GM23338 (cell line): ENCODE results near the gene ADIPOQ. TPM values are rescaled to one million over a fixed set of nuclear protein-coding genes. Genes with fewer than 3 reads are reported as not detected.

Experiments used
- ATAC-seq: fragments of 200-7000 bp; cut with Tn5 transposase; 3 replicates; pipeline ENCODE4 v1.9.1; 2020
- DNase-seq: peaks from one replicate; pipeline ENCODE4 v3.0.0-alpha.2; 2015; ENCODE audit warnings: low spot score
- H2AFZ ChIP-seq: fragments of 200-600 bp; sonication (generic); 2 replicates; pipeline ENCODE4 v1.8.0; 2016; ENCODE audit warnings: antibody characterized with exemption, mild to moderate bottlenecking, moderate library complexity
- H3F3A ChIP-seq: fragments of 200-600 bp; sonication (generic); replicated peaks from 2 replicates; pipeline ENCODE4 v1.8.0; 2017; ENCODE audit warnings: antibody characterized with exemption, mixed run types, low read depth
- H3K27ac ChIP-seq: fragments of 200-600 bp; sonication (generic); 2 replicates; pipeline ENCODE4 v1.6.1; 2016; ENCODE audit warnings: low read depth
- H3K27me3 ChIP-seq: fragments of 200-600 bp; sonication (generic); 2 replicates; pipeline ENCODE4 v1.8.0; 2016; ENCODE audit warnings: mild to moderate bottlenecking, mixed run types, moderate library complexity; ENCODE audit not compliant: insufficient read depth
- H3K36me3 ChIP-seq: fragments of 200-600 bp; sonication (generic); 2 replicates; pipeline ENCODE4 v1.8.0; 2016; ENCODE audit warnings: mild to moderate bottlenecking; ENCODE audit not compliant: insufficient read depth
- H3K4me1 ChIP-seq: fragments of 200-600 bp; sonication (generic); 2 replicates; pipeline ENCODE4 v1.8.0; 2016; ENCODE audit warnings: mild to moderate bottlenecking, moderate library complexity; ENCODE audit not compliant: insufficient read depth
- H3K4me2 ChIP-seq: fragments of 200-600 bp; sonication (generic); 2 replicates; pipeline ENCODE4 v1.7.1; 2017; ENCODE audit warnings: mixed run types
- H3K4me3 ChIP-seq: fragments of 200-600 bp; sonication (generic); 2 replicates; pipeline ENCODE4 v1.6.1; 2016; ENCODE audit warnings: mixed run types
- H3K79me2 ChIP-seq: fragments of 200-600 bp; sonication (generic); replicated peaks from 2 replicates; pipeline ENCODE4 v1.8.0; 2017; ENCODE audit warnings: mild to moderate bottlenecking; ENCODE audit not compliant: insufficient read depth
- H3K9me2 ChIP-seq: fragments of 200-600 bp; sonication (generic); 2 replicates; pipeline ENCODE4 v1.8.0; 2017; ENCODE audit not compliant: insufficient read depth
- H4K20me1 ChIP-seq: fragments of 200-600 bp; sonication (generic); replicated peaks from 2 replicates; pipeline ENCODE4 v1.8.0; 2017; ENCODE audit warnings: mild to moderate bottlenecking; ENCODE audit not compliant: insufficient read depth
- H3K27ac Mint-ChIP-seq: 2 replicates; pipeline ENCODE4 v1.8.0; 2020; ENCODE audit warnings: inconsistent platforms, mild to moderate bottlenecking, moderate library complexity, mixed read lengths
- H3K27me3 Mint-ChIP-seq: 3 replicates; pipeline ENCODE4 v1.8.0; 2022; ENCODE audit warnings: low read depth, mild to moderate bottlenecking, moderate library complexity, mixed read lengths, inconsistent platforms; ENCODE audit not compliant: insufficient read depth, poor library complexity
- H3K36me3 Mint-ChIP-seq: 3 replicates; pipeline ENCODE4 v1.8.0; 2021; ENCODE audit warnings: low read depth, mild to moderate bottlenecking, inconsistent platforms, moderate library complexity, mixed read lengths
- H3K4me1 Mint-ChIP-seq: 3 replicates; pipeline ENCODE4 v1.8.0; 2020; ENCODE audit warnings: mild to moderate bottlenecking, inconsistent platforms, mixed read lengths
- H3K4me3 Mint-ChIP-seq: 3 replicates; pipeline ENCODE4 v1.8.0; 2021; ENCODE audit warnings: moderate library complexity, mild to moderate bottlenecking, inconsistent platforms, mixed read lengths
- H3K9me3 Mint-ChIP-seq: 3 replicates; pipeline ENCODE4 v1.8.0; 2020; ENCODE audit warnings: moderate library complexity, mild to moderate bottlenecking, inconsistent platforms, mixed read lengths
- CREB1 ChIP-seq: fragments of 250-450 bp; sonication (Bioruptor Pico); IDR thresholded peaks from 2 replicates; pipeline ENCODE4 v1.5.0; 2020; ENCODE audit warnings: low read depth, mild to moderate bottlenecking, moderate library complexity
- EZH2 ChIP-seq: fragments of 200-600 bp; sonication (generic); IDR thresholded peaks from one replicate; pipeline ENCODE4 v1.8.0; 2017; ENCODE audit warnings: antibody characterized with exemption, mild to moderate bottlenecking, low read depth; ENCODE audit not compliant: unreplicated experiment
- EZH2phosphoT487 ChIP-seq: fragments of 200-600 bp; sonication (generic); IDR thresholded peaks from one replicate; pipeline ENCODE4 v1.8.1; 2018; ENCODE audit warnings: antibody characterized with exemption; ENCODE audit not compliant: unreplicated experiment
- JUNB ChIP-seq: IDR thresholded peaks from one replicate; pipeline ENCODE4 v1.6.1; 2016; ENCODE audit warnings: antibody characterized with exemption; ENCODE audit not compliant: unreplicated experiment
- NANOG ChIP-seq: IDR thresholded peaks from 2 replicates; pipeline ENCODE4 v1.6.1; 2016; ENCODE audit warnings: antibody characterized with exemption, borderline replicate concordance
- POLR2AphosphoS5 ChIP-seq: IDR thresholded peaks from 2 replicates; pipeline ENCODE4 v1.6.1; 2016; ENCODE audit warnings: antibody characterized with exemption, low read depth
- STAT1 ChIP-seq: IDR thresholded peaks from one replicate; pipeline ENCODE4 v1.6.1; 2016; ENCODE audit warnings: antibody characterized with exemption; ENCODE audit not compliant: unreplicated experiment
- ZNF114 ChIP-seq: fragments of 250-450 bp; sonication (Bioruptor Pico); IDR thresholded peaks from 2 replicates; pipeline ENCODE4 v1.5.0; 2020; ENCODE audit warnings: mild to moderate bottlenecking, moderate library complexity
- ZNF331 ChIP-seq: fragments of 250-450 bp; sonication (Bioruptor Pico); IDR thresholded peaks from 2 replicates; pipeline ENCODE4 v1.5.0; 2020; ENCODE audit warnings: low read depth, mild to moderate bottlenecking, moderate library complexity
- polyA plus RNA-seq: library from polyadenylated mRNA; unstranded; fragments of >200 nt; fragmentation: Nextera tagmentation; extraction: Ambion mirVana; gene quantifications from 2 replicates; pipeline ENCODE4 v1.2.1, GENCODE V29; 2016
- total RNA-seq: library from RNA; depleted of rRNA; stranded (reverse); fragments of >200 nt; shearing (Covaris generic); gene quantifications from 2 replicates; pipeline ENCODE4 v1.2.3, GENCODE V29; 2014
- TF ChIP-seq, protein P1 (sequence below): IDR thresholded peaks from one replicate; pipeline ENCODE4 v1.6.1; 2018; ENCODE audit warnings: antibody characterized with exemption; ENCODE audit not compliant: unreplicated experiment
- TF ChIP-seq, protein P2 (sequence below), 2 experiments: fragments of 200-600 bp in 1 of 2; sonication (generic) in 1 of 2; conservative IDR thresholded peaks; 2 replicates each; pipeline versions ENCODE4 v1.5.1 to v1.6.1; 2016 to 2017; ENCODE audit warnings: antibody characterized with exemption in 2 of 2, low read depth in 2 of 2, mild to moderate bottlenecking in 2 of 2, moderate library complexity in 1 of 2
- TF ChIP-seq, protein P3 (sequence below): fragments of 250-450 bp; sonication (Bioruptor Pico); IDR thresholded peaks from 2 replicates; pipeline ENCODE4 v1.5.0; 2020; ENCODE audit warnings: mild to moderate bottlenecking, moderate library complexity
- TF ChIP-seq, protein P4 (sequence below): IDR thresholded peaks from 2 replicates; pipeline ENCODE4 v1.6.1; 2016; ENCODE audit warnings: antibody characterized with exemption

The ADIPOQ gene
- total and polyA plus RNA-seq, 2 experiments from 2014 or later: not detected

DNA sequence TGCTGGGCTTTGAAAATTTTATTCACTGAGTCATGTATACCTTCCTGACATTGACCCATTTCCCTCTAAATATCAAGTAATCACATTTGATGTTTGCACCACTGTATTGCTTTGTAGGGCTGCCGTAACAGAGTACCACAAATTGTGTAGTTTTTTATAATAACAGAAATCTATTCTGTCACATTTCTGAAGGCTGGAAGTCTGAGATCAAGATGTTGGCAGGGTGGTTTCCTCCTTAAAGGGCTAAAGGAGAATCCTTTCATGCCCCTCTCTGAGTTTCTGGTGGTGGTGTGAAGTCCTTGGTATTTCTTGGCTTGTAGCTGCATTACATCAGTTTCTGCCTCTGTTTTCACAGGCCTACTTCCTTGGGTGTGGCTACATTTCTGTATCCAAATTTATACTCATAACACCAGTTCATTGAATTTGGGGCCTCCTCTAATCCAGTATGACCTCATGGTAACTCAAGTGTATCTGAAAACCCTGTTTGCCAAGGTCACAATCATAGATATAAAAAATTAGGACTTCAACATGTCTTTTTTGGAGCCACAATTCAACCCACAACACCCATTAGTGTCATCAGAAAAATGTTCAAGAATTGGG is 58.7 kb downstream of the ADIPOQ start:
- Histone ChIP-seq H3K79me2 (no peaks in the 10 kb centered on the region), H2AFZ (no peak overlapping the region), H3K36me3 (peaks cover 4% of the 10 kb centered on the region; the same call in 1 of the 2 replicates), H4K20me1 (no peaks in the 10 kb centered on the region), H3K4me2 (no peak overlapping the region), H3K4me1 (peaks cover 15% of the 10 kb centered on the region), H3K9me2 (no peaks in the 10 kb centered on the region), H3K4me3 (no peak overlapping the region), H3F3A (peaks cover 5% of the 10 kb centered on the region; the same call in 1 of the 2 replicates), H3K27ac (no peak overlapping the region), H3K27me3 (no peaks in the 10 kb centered on the region)
- Mint-ChIP-seq H3K36me3 (peaks cover 3% of the 10 kb centered on the region), H3K4me1 (peaks cover 26% of the 10 kb centered on the region), H3K27me3 (peaks cover 5% of the 10 kb centered on the region), H3K4me3 (no peak overlapping the region), H3K9me3 (peaks cover 14% of the 10 kb centered on the region; the same call in 2 of the 3 replicates), H3K27ac (no peak overlapping the region)
- no peak for TF ChIP-seq STAT1
- TF ChIP-seq, protein P1, sequence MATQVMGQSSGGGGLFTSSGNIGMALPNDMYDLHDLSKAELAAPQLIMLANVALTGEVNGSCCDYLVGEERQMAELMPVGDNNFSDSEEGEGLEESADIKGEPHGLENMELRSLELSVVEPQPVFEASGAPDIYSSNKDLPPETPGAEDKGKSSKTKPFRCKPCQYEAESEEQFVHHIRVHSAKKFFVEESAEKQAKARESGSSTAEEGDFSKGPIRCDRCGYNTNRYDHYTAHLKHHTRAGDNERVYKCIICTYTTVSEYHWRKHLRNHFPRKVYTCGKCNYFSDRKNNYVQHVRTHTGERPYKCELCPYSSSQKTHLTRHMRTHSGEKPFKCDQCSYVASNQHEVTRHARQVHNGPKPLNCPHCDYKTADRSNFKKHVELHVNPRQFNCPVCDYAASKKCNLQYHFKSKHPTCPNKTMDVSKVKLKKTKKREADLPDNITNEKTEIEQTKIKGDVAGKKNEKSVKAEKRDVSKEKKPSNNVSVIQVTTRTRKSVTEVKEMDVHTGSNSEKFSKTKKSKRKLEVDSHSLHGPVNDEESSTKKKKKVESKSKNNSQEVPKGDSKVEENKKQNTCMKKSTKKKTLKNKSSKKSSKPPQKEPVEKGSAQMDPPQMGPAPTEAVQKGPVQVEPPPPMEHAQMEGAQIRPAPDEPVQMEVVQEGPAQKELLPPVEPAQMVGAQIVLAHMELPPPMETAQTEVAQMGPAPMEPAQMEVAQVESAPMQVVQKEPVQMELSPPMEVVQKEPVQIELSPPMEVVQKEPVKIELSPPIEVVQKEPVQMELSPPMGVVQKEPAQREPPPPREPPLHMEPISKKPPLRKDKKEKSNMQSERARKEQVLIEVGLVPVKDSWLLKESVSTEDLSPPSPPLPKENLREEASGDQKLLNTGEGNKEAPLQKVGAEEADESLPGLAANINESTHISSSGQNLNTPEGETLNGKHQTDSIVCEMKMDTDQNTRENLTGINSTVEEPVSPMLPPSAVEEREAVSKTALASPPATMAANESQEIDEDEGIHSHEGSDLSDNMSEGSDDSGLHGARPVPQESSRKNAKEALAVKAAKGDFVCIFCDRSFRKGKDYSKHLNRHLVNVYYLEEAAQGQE: no peak
- TF ChIP-seq, protein P2, sequence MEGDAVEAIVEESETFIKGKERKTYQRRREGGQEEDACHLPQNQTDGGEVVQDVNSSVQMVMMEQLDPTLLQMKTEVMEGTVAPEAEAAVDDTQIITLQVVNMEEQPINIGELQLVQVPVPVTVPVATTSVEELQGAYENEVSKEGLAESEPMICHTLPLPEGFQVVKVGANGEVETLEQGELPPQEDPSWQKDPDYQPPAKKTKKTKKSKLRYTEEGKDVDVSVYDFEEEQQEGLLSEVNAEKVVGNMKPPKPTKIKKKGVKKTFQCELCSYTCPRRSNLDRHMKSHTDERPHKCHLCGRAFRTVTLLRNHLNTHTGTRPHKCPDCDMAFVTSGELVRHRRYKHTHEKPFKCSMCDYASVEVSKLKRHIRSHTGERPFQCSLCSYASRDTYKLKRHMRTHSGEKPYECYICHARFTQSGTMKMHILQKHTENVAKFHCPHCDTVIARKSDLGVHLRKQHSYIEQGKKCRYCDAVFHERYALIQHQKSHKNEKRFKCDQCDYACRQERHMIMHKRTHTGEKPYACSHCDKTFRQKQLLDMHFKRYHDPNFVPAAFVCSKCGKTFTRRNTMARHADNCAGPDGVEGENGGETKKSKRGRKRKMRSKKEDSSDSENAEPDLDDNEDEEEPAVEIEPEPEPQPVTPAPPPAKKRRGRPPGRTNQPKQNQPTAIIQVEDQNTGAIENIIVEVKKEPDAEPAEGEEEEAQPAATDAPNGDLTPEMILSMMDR (conservative IDR thresholded peaks at IDR 0.05; ENCODE audit: low read depth in 2 of 2): no peak
- no peak for TF ChIP-seq POLR2AphosphoS5
- TF ChIP-seq, protein P3, sequence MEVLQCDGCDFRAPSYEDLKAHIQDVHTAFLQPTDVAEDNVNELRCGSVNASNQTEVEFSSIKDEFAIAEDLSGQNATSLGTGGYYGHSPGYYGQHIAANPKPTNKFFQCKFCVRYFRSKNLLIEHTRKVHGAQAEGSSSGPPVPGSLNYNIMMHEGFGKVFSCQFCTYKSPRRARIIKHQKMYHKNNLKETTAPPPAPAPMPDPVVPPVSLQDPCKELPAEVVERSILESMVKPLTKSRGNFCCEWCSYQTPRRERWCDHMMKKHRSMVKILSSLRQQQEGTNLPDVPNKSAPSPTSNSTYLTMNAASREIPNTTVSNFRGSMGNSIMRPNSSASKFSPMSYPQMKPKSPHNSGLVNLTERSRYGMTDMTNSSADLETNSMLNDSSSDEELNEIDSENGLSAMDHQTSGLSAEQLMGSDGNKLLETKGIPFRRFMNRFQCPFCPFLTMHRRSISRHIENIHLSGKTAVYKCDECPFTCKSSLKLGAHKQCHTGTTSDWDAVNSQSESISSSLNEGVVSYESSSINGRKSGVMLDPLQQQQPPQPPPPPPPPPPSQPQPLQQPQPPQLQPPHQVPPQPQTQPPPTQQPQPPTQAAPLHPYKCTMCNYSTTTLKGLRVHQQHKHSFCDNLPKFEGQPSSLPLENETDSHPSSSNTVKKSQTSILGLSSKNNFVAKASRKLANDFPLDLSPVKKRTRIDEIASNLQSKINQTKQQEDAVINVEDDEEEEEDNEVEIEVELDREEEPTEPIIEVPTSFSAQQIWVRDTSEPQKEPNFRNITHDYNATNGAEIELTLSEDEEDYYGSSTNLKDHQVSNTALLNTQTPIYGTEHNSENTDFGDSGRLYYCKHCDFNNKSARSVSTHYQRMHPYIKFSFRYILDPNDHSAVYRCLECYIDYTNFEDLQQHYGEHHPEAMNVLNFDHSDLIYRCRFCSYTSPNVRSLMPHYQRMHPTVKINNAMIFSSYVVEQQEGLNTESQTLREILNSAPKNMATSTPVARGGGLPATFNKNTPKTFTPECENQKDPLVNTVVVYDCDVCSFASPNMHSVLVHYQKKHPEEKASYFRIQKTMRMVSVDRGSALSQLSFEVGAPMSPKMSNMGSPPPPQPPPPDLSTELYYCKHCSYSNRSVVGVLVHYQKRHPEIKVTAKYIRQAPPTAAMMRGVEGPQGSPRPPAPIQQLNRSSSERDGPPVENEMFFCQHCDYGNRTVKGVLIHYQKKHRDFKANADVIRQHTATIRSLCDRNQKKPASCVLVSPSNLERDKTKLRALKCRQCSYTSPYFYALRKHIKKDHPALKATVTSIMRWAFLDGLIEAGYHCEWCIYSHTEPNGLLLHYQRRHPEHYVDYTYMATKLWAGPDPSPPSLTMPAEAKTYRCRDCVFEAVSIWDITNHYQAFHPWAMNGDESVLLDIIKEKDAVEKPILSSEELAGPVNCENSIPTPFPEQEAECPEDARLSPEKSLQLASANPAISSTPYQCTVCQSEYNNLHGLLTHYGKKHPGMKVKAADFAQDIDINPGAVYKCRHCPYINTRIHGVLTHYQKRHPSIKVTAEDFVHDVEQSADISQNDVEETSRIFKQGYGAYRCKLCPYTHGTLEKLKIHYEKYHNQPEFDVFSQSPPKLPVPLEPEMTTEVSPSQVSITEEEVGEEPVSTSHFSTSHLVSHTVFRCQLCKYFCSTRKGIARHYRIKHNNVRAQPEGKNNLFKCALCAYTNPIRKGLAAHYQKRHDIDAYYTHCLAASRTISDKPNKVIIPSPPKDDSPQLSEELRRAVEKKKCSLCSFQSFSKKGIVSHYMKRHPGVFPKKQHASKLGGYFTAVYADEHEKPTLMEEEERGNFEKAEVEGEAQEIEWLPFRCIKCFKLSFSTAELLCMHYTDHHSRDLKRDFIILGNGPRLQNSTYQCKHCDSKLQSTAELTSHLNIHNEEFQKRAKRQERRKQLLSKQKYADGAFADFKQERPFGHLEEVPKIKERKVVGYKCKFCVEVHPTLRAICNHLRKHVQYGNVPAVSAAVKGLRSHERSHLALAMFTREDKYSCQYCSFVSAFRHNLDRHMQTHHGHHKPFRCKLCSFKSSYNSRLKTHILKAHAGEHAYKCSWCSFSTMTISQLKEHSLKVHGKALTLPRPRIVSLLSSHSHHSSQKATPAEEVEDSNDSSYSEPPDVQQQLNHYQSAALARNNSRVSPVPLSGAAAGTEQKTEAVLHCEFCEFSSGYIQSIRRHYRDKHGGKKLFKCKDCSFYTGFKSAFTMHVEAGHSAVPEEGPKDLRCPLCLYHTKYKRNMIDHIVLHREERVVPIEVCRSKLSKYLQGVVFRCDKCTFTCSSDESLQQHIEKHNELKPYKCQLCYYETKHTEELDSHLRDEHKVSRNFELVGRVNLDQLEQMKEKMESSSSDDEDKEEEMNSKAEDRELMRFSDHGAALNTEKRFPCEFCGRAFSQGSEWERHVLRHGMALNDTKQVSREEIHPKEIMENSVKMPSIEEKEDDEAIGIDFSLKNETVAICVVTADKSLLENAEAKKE: no peak
- TF ChIP-seq EZH2phosphoT487: no peak
- TF ChIP-seq ZNF114 (CRISPR knock-in tag): no peak
- TF ChIP-seq EZH2: no peak
- TF ChIP-seq NANOG: no peak
- TF ChIP-seq JUNB: no peak
- TF ChIP-seq, protein P4, sequence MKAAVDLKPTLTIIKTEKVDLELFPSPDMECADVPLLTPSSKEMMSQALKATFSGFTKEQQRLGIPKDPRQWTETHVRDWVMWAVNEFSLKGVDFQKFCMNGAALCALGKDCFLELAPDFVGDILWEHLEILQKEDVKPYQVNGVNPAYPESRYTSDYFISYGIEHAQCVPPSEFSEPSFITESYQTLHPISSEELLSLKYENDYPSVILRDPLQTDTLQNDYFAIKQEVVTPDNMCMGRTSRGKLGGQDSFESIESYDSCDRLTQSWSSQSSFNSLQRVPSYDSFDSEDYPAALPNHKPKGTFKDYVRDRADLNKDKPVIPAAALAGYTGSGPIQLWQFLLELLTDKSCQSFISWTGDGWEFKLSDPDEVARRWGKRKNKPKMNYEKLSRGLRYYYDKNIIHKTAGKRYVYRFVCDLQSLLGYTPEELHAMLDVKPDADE: no peak
- no peak for TF ChIP-seq ZNF331 (CRISPR knock-in tag)
- no peak for TF ChIP-seq CREB1 (CRISPR knock-in tag)
- DNase-seq (no peak), ATAC-seq (no peak)
